B cell (primary cell): ENCODE data around the gene ADARB2. TPM values are rescaled to one million over a fixed set of nuclear protein-coding genes. Genes with fewer than 3 reads are reported as not detected.

Experiments used
- ATAC-seq: fragments of 200-7000 bp; cut with Tn5 transposase; one replicate; pipeline ENCODE4 v1.10.0; 2021; ENCODE audit warnings: low read depth, mild to moderate bottlenecking, moderate number of reproducible peaks, moderate library complexity
- CTCF ChIA-PET: fragments of 350-600 bp; sonication (Branson Sonifier 250); formaldehyde crosslinking; loops from one replicate; lab custom pipeline; 2021; ENCODE audit warnings: antibody characterized with exemption, inconsistent platforms; lab: Charles Lee
- POLR2A ChIA-PET: fragments of 350-600 bp; sonication (Branson Sonifier 250); formaldehyde crosslinking; loops from one replicate; lab custom pipeline; 2021; ENCODE audit warnings: antibody characterized with exemption; lab: Charles Lee
- DNase-seq: peaks from one replicate; pipeline ENCODE4 v3.0.0; 2013
- H2AFZ ChIP-seq: 2 replicates; pipeline ENCODE4 v1.6.1; 2012; ENCODE audit warnings: mild to moderate bottlenecking, low read depth, low read length; ENCODE audit not compliant: insufficient read depth, poor library complexity, severe bottlenecking
- H3K27ac ChIP-seq, 2 donors: 1 replicate in 1 of 2; 2 replicates in 1 of 2; pipeline ENCODE4 v1.5.1; 2012 to 2013; ENCODE audit warnings: low read length in 2 of 2, mild to moderate bottlenecking in 2 of 2, moderate library complexity in 1 of 2
- H3K27me3 ChIP-seq, 4 experiments: fragments of 200-600 bp in 1 of 4; sonication (generic) in 1 of 4; replicated peaks in 1 of 4; 1 replicate in 2 of 4; 2 replicates in 2 of 4; pipeline versions ENCODE4 v1.6.1 to v1.7.0; 2013 to 2016; ENCODE audit warnings: low read length in 3 of 4, mild to moderate bottlenecking in 2 of 4, mixed read lengths in 1 of 4, moderate library complexity in 1 of 4; ENCODE audit not compliant: insufficient read depth in 4 of 4, control insufficient read depth in 3 of 4; ENCODE audit errors: control extremely low read depth in 1 of 4
- H3K36me3 ChIP-seq, 2 experiments: replicated peaks in 1 of 2; 1 replicate in 1 of 2; 2 replicates in 1 of 2; pipeline versions ENCODE4 v1.6.1 to v1.7.1; 2013; ENCODE audit warnings: low read length in 1 of 2; ENCODE audit not compliant: insufficient read depth in 2 of 2, control insufficient read depth in 1 of 2; ENCODE audit errors: control extremely low read depth in 1 of 2, extremely low read depth in 1 of 2
- H3K4me1 ChIP-seq, 2 donors: fragments of 200-600 bp in 1 of 2; sonication (generic) in 1 of 2; 1 replicate in 1 of 2; 2 replicates in 1 of 2; pipeline versions ENCODE4 v1.5.1 to v1.6.1; 2013 to 2017; ENCODE audit warnings: low read length in 2 of 2; ENCODE audit not compliant: control insufficient read depth in 2 of 2, insufficient read depth in 2 of 2
- H3K4me2 ChIP-seq: replicated peaks from 2 replicates; pipeline ENCODE3; 2012; ENCODE audit warnings: mild to moderate bottlenecking, low read depth, low read length; ENCODE audit not compliant: poor library complexity, severe bottlenecking
- H3K4me3 ChIP-seq, 5 experiments: fragments of 200-600 bp in 1 of 5; sonication (generic) in 1 of 5; 1 replicate in 3 of 5; 2 replicates in 2 of 5; pipeline versions ENCODE4 v1.5.1 to v1.7.0; 2011 to 2016; ENCODE audit warnings: low read length in 4 of 5, mild to moderate bottlenecking in 4 of 5, low read depth in 2 of 5, control low read depth in 1 of 5, moderate library complexity in 1 of 5; ENCODE audit not compliant: insufficient read depth in 1 of 5; ENCODE audit errors: control extremely low read depth in 1 of 5, extremely low read depth in 1 of 5
- H3K79me2 ChIP-seq: fragments of 200-600 bp; sonication (generic); one replicate; pipeline ENCODE4 v1.6.0; 2016; ENCODE audit warnings: low read length; ENCODE audit not compliant: control insufficient read depth, insufficient read depth
- H3K9ac ChIP-seq: fragments of 200-600 bp; sonication (generic); 2 replicates; pipeline ENCODE4 v1.6.1; 2017; ENCODE audit warnings: mild to moderate bottlenecking, low read length, moderate library complexity
- H3K9me3 ChIP-seq, 3 donors: one replicate each; pipeline versions ENCODE4 v1.6.1 to v1.7.1; 2013; ENCODE audit warnings: low read length in 2 of 3; ENCODE audit not compliant: control insufficient read depth in 2 of 3, insufficient read depth in 1 of 3; ENCODE audit errors: control extremely low read depth in 1 of 3
- H4K20me1 ChIP-seq: 2 replicates; pipeline ENCODE4 v1.6.0; 2012; ENCODE audit warnings: mild to moderate bottlenecking, low read length; ENCODE audit not compliant: insufficient read depth, control insufficient read depth, poor library complexity, severe bottlenecking
- H3K27ac Mint-ChIP-seq: one replicate; pipeline ENCODE4 v1.8.0; 2021; ENCODE audit warnings: mixed read lengths
- H3K27me3 Mint-ChIP-seq: one replicate; pipeline ENCODE4 v1.8.0; 2021; ENCODE audit warnings: mixed read lengths
- H3K4me1 Mint-ChIP-seq: one replicate; pipeline ENCODE4 v1.8.0; 2021; ENCODE audit warnings: mixed read lengths
- H3K4me3 Mint-ChIP-seq: one replicate; pipeline ENCODE4 v1.8.0; 2021; ENCODE audit warnings: mixed read lengths
- H3K9me3 Mint-ChIP-seq: one replicate; pipeline ENCODE4 v1.8.0; 2022; ENCODE audit warnings: mixed read lengths; ENCODE audit not compliant: insufficient read depth
- EZH2 ChIP-seq: IDR thresholded peaks from 2 replicates; pipeline ENCODE4 v1.6.1; 2012; ENCODE audit warnings: borderline replicate concordance, low read depth, mild to moderate bottlenecking, moderate library complexity, low read length; ENCODE audit not compliant: insufficient read depth, poor library complexity, severe bottlenecking
- WGBS: methylation state at CpG from one replicate; pipeline ENCODE4 v1.1.5; 2013; ENCODE audit warnings: missing lambda C conversion rate; ENCODE audit not compliant: insufficient coverage; 5-methylcytosine and 5-hydroxymethylcytosine counted together
- intact Hi-C: fragments of 100-400 bp; cut with micrococcal nuclease; formaldehyde crosslinking; loops from one replicate; pipeline ENCODE4 v1.10.0; 2022
- polyA plus RNA-seq: library from polyadenylated mRNA; depleted of rRNA; stranded (reverse); fragments of >200 nt; gene quantifications from 2 replicates; pipeline ENCODE4 v1.2.3, GENCODE V29; 2012
- total RNA-seq, 2 donors: library from RNA; stranded (reverse); fragments of 120-200 nt in 1 of 2; gene quantifications; 1 replicate in 1 of 2; 2 replicates in 1 of 2; pipeline versions ENCODE4 v1.2.3 to v1.2.4, GENCODE V29; 2013 to 2022
- TF ChIP-seq, protein P1 (sequence below): fragments of 200-600 bp; IDR thresholded peaks from one replicate; pipeline ENCODE4 v1.8.0; 2022; ENCODE audit warnings: antibody characterized with exemption, mild to moderate bottlenecking

Gene ADARB2
- total and polyA plus RNA-seq, 2 donors (not counting 1 experiment from before 2014, with no cell fraction given), result 0.13 to 0.96 TPM

DNA sequence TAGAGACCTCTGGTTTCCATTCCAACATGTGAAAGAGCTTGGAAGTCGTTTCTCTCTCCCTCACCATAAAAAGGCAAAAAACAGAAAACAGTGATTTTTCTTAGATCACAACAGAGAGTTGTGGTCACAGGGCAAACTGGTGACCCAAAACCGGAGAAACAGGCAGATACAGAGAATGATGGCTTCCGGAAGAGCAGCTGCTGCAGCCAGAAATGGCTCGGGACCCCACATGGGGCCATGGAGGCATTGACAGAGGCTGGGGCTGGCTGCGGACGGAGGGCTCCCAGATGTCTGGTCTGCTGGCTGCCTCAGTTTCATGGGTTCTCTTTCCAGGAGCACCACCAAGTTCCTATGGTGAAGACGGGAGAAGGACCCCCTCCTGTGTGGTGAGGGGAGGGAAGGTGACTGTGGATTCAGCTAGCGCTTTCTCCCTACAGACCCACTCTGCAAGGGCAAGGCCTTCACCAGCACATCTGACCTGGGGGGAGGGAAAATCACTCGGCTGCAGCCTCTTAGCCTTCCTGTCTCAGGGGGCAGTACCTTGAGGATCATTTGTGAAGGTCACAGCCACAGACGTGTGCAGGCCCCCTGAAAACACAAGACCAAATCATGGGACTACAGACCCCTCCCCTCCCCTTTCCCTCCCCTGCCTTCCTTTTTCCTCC lies 599.7 kb downstream of the ADARB2 start:
- H4K20me1 ChIP-seq, result no peaks in the 10 kb centered on the region
- CTCF ChIA-PET, result no interaction called here
- H3K4me2 ChIP-seq, result no peak overlapping the region
- H3K27ac ChIP-seq, result no peak overlapping the region
- DNase-seq (no peak), ATAC-seq (no peak)
- no peak overlapping the region for H3K9ac ChIP-seq
- no peak overlapping the region for H3K27ac Mint-ChIP-seq
- intact Hi-C loops, result no loop called here
- H3K4me3 ChIP-seq, result no peak overlapping the region
- peaks cover 4 to 17% (median 16%) of the 10 kb centered on the region in 3 donors for H3K9me3 ChIP-seq
- peaks cover 5% of the 10 kb centered on the region for H3K27me3 Mint-ChIP-seq
- no peaks in the 10 kb centered on the region for H3K4me1 ChIP-seq
- H3K36me3 ChIP-seq, result no peaks in the 10 kb centered on the region
- no peak overlapping the region for H2AFZ ChIP-seq
- no peak for TF ChIP-seq EZH2
- TF ChIP-seq, protein P1, sequence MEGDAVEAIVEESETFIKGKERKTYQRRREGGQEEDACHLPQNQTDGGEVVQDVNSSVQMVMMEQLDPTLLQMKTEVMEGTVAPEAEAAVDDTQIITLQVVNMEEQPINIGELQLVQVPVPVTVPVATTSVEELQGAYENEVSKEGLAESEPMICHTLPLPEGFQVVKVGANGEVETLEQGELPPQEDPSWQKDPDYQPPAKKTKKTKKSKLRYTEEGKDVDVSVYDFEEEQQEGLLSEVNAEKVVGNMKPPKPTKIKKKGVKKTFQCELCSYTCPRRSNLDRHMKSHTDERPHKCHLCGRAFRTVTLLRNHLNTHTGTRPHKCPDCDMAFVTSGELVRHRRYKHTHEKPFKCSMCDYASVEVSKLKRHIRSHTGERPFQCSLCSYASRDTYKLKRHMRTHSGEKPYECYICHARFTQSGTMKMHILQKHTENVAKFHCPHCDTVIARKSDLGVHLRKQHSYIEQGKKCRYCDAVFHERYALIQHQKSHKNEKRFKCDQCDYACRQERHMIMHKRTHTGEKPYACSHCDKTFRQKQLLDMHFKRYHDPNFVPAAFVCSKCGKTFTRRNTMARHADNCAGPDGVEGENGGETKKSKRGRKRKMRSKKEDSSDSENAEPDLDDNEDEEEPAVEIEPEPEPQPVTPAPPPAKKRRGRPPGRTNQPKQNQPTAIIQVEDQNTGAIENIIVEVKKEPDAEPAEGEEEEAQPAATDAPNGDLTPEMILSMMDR, result no peak
- no peak overlapping the region for H3K4me3 Mint-ChIP-seq
- no peaks in the 10 kb centered on the region for H3K4me1 Mint-ChIP-seq
- H3K27me3 ChIP-seq, result no peaks in the 10 kb centered on the region
- H3K79me2 ChIP-seq, result no peaks in the 10 kb centered on the region
- WGBS, result 95% methylated on average over 5 of the region's 10 CpGs
- POLR2A ChIA-PET, result no interaction called here
- H3K9me3 Mint-ChIP-seq, result peaks cover 10% of the 10 kb centered on the region

- DNase-seq (no peak), ATAC-seq (no peak)
- Histone ChIP-seq H2AFZ (no peak overlapping the region), H3K9me3 (peaks cover 4 to 19% (median 17%) of the 10 kb centered on the region in 3 donors), H3K4me3 (no peak overlapping the region), H3K4me1 (no peaks in the 10 kb centered on the region), H3K4me2 (no peak overlapping the region), H3K36me3 (peaks cover 0 to 5% of the 10 kb centered on the region in 2 experiments), H3K27ac (no peak overlapping the region), H3K9ac (no peak overlapping the region), H3K79me2 (no peaks in the 10 kb centered on the region), H4K20me1 (no peaks in the 10 kb centered on the region), H3K27me3 (no peaks in the 10 kb centered on the region)
- TF ChIP-seq, protein P1, result no peak
- no peak for TF ChIP-seq EZH2
- Mint-ChIP-seq H3K4me1 (no peaks in the 10 kb centered on the region), H3K27ac (no peak overlapping the region), H3K27me3 (peaks cover 2% of the 10 kb centered on the region), H3K9me3 (peaks cover 10% of the 10 kb centered on the region), H3K4me3 (no peak overlapping the region)
- POLR2A ChIA-PET, result no interaction called here
- CTCF ChIA-PET, result no interaction called here
- intact Hi-C loops, result no loop called here
Measured at GRCh38 chr10:1136268-1136667, 601.1 kb downstream of the ADARB2 start.
